Pons (tissue), 1 donor: ENCODE measurements around the gene USP6NL.
A peak's percentile ranks its signal among the peaks of the same experiment; 100 is the strongest.

ENCODE experiments used
- DNase-seq: peaks from one replicate; pipeline ENCODE4 v3.0.0-alpha.2; 2016; ENCODE audit warnings: low spot score

Gene USP6NL

DNA sequence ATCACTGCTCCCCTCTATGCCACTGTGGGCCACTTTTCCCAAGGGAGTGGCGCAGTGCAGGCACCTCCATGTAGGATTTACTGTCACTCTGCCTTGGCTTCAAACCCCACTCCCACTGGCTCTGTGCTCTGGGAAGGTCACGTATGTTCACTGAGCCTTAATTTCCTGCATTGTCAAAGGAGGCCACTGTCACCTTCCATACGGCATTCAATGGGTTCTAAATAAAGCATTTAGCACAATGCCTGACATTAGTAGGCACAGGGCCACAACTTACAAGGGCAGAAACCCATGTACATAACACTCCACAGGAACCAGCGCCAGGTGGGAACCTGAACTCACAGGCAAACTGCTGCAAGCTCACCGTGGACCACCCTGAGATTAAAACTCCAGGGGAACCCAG lies 196.4 kb downstream of the USP6NL start:
- DNase-seq = no peak

DNA sequence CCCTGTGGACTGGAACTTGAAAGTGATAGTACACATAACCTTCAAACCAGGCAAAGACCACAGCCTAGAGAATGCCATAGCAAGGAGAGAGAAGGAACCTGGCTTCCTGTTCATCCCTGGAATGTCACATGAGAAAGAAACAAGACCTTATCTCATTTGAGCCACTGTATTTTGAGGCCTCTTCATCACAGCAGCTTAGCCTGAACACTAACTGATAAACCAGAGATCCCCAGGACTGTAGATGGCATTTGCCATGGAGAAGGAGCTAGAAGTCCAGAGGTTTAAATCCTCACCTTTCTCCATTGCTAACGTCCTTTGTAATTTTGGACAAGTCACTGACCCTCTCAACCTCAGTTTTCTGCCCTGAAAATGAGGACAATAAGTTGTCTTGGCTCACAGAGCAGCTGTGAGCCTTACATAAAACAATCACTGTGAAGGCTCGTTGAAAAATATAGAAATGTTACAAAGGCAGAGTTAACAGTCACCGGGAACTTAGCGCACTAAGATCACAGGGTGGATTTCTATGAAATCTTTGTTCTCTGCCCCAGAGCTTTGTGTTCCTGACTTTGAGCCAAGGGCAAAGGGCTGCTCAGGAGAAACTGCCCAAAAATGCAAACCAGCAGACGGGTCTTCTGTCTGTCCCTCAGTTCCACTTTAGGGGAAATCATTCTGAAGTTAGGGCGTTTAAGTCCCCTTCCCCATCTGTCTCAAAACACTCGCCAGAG lies 197.0 kb downstream of the USP6NL start:
- DNase-seq = peak; percentile 20

DNA sequence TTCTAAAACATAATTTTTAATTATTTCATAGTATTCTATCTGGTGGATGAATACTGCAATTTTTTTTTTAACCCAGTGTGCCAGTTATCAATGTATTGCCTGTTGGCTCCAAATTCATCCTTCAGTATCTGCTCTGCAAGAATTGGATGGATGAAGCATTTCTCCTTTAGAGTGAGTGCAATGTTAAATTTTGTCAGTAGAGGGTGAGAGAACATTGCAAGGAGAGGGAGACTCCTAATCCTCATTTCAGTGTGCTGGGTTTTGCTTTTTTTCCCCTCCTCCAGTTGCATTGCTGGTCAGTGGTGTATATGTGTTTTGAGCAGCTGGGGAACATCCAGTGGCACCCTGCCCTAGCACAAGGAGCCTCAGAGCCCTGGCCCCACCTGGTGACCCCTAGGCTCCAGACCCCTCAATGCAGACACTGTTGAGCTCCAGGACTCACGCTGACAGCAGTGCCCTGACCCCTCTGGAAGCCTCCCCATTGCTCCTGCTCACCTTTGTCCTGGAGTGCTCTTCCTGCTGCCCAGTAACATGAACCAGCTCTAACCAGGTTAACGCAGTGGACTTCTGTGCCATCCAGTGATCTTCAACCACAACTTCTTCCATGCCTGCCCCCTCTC lies 199.4 kb downstream of the USP6NL start:
- DNase-seq = no peak

DNA sequence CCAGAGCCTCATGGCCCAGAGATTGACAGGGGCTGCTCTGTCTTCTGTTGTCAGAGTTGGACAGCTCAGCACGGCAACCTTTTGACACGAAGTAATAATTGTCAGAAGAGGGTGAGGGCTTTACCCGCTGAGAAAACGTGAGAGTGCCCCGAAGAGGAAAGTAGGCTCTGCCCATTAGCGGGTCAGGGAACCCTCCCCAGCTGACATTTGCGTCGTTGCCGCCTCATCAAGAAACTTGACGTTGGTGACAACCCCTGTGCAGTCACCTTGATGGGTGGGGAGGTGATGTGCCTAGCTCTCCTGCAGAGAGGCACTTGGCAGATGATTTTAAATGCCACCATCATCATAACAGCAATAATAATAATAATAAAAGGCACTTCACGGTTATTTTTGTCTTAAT lies 202.1 kb downstream of the USP6NL start:
- no peak for DNase-seq

DNA sequence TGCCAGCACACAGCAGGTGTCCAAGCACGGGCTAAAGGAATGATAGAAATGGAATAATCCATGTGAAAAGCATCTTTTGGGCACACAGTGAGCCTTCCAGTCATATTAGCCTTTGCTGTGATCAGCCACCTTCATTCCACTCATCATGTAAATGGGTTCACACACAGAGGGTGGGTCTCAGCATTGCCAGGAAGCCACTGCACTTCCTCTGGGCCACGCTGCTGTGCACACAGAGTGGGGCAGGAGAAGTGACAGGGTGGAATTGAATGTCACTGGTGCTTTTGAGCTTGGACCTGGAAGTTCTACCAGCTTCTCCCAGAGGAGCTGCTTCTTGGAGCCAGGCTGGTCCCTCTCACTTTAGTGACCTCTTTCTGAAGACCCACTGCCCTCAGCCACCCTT lies 203.5 kb downstream of the USP6NL start:
- DNase-seq = no peak

DNA sequence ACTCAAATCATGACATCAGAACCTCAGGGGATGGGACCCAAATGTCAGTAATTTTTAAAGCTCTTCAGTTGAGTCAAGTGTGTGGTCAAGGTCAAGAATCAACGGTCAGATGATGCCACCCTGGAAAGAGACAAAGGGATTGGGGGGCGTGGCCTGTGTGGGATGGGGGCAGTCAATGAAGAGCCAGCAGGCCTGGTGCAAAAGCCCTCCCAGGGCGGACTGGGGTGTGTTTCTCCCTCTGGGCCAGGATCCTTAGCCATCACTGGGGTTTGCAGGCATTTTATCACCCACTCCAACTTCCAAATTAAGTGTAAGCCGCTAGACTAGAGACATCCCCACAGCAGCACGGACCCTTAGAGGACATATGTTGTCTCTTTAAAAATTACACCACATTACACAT lies 204.7 kb downstream of the USP6NL start:
- no peak for DNase-seq

DNA sequence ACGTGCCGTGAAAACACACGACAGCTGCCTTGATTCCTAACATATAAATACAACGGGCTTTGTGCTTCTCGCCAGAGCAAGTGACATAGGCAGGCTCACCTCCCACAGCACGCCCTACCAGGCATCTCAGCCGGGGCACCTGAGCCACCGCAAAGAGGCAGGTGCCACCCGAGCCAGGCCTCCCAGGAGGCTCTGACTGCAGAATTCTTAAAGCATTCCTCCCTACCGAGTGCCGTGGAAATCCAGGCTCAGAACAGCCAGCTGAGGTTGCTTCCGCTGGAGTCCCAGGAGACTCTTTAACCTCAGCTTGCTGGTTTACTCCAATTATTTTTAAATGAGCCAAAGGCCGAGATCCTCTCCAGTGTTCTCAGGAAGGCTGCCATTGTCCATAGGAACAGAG lies 206.5 kb downstream of the USP6NL start:
- no peak for DNase-seq
